Stimulated activated CD8-positive, alpha-beta memory T cell treated with anti-CD3 and anti-CD28 coated beads, Interleukin-2, amount 100 ng/mL, for 48 hours (primary cell): Measurements from ENCODE around the gene CDHR4.
"Not testable (repeated sequence)": the region's sequence is repeated elsewhere in the genome, so short reads cannot be mapped to it uniquely, and the experiment has no call there.

Source experiments
- DNase-seq, 2 donors: peaks; one replicate each; pipeline ENCODE4 v3.0.0-alpha.2; 2020; ENCODE audit warnings: low read depth in 2 of 2

Gene CDHR4

DNA sequence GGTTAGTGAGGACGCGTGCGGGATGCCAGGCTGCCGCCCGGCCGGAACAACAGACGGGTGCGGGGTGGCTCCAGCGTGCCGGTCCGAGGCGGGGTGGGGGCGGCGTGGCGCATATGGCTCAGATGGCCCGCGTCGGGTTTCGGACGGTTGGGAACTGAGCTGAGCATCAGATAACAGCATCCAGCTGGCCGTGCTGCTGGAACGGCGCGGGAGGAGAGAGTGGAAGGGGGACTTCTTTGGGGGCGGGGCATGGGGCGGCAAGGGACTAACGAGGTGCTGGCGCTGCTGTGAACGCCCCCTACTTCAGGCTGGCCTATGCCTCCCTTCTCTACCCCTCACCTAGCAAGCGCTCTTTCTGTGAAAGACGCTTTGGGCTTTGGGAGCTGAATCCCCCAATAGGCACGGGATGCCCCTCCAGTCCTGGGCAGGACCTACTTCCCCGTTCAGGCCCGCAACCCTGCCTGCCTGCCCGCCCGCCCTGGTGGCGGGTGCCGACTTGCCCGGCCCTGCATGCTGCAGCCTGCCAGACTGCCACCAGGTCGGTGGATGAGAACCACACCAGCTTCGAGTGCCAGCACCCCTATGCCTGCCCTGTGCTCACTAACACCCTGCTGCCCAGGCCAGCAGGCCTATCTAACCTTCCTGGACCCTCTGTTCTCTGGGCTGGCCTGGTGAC, 3.9 kb upstream of the CDHR4 start:
- peak in 1 of 2 donors; percentile 26 for DNase-seq

GRCh38 chr3:49802719-49803464, 3.2 kb upstream of the CDHR4 start, which contains the start of gene INKA1:
TSS of gene INKA1 (plus strand) at chr3:49803261. CDS start at chr3:49803393, 132 bp downstream.
- DNase-seq = peak; percentile 83

GRCh38 chr3:49801160-49801559, 1.5 kb upstream of the CDHR4 start:
- DNase-seq = no peak

GRCh38 chr3:49799105-49799504, 568 bp downstream of the CDHR4 start:
- DNase-seq = no peak

GRCh38 chr3:49794926-49795905, 4.5 kb downstream of the CDHR4 start:
- no peak for DNase-seq

- DNase-seq = no peak
Observed at GRCh38 chr3:49794431-49794830, 5.2 kb downstream of the CDHR4 start.

DNA sequence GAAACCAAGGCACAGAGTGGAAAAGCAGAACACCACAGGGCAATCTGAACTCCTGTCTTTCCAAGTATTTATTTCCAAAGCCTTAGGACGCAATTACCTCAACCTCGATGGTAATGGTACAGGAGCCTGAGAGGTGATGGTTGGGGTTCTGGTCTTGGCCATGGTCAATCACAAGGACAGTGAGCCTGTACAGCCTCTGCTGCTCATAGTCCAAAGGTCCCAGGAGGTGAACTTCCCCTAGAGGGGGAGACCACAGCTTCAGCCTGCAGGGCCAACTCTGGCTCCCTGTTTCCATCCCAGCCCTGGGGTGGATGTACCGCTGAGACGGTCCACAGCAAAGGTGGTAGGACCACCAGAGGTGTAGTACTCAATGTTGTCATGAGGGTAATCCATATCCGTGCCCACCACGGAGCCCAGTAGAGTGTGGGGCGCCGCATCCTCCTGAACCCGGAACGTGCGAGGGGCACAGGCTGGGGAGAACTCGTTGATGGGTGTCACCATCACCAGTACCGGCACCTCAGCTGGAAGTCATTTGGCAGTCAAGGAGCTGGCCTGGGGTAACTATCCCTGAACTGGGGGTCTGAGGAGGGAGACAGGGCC, 6.1 kb downstream of the CDHR4 start:
- DNase-seq = no peak

DNA sequence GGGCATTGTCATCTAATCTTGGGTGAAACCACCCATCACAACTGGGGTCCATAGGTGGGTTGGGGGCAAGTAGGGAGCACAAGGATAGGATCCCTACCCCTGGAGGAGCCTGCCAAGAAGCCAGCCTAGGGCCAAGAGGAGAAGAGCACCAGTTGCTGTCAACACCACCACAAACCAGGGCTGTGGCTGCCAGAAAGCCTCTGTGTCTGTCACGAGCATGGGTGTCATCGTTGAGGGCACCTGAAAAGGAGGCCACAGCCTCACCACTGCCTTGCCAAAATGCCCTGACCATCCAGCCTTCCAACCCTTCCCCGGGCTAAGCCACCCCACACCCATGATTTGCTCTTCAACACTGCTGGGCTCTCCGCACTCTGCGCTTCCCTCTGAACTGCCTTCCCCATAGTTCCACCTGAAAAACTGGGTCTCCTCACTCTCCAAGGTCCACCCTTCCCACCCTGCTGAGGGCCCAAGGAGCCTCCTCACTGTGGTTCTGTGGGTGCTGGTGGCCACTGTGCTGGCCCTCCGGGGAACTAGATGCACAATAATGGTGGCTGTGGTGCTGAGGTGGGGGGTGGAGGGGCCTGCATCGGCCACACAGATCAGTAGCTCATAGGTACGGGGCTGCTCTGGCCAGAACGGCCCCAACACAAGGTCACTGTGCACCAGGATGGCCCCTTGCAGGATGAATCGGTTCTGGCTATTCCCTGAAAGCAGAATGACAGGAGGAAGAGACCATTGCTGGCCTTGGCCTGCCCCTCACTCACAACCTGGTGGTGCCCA, 7.1 kb downstream of the CDHR4 start:
- no peak for DNase-seq

GRCh38 chr3:49791571-49791970, 8.1 kb downstream of the CDHR4 start:
- no peak for DNase-seq

GRCh38 chr3:49790626-49791411, 8.9 kb downstream of the CDHR4 start:
- no peak for DNase-seq

DNA sequence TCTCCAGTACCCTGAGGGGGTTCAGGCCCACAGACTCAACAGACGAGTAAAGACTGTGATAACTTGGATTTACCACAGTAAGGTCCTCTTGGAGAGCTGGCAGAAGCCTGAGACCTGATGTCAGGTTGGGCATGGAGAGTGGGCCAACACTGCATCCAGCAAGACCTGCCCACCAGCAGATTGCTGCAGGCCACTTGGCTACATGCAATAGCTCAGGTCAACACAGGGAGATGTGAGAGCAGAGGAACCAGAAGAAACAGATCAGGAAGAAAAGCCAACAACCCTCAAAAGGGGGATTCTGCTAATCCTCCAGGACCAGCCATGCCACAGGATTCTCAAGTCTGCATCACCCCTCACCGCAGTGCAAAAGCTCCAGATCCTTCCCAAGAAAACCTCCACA, 11.6 kb downstream of the CDHR4 start:
- no peak for DNase-seq

DNA sequence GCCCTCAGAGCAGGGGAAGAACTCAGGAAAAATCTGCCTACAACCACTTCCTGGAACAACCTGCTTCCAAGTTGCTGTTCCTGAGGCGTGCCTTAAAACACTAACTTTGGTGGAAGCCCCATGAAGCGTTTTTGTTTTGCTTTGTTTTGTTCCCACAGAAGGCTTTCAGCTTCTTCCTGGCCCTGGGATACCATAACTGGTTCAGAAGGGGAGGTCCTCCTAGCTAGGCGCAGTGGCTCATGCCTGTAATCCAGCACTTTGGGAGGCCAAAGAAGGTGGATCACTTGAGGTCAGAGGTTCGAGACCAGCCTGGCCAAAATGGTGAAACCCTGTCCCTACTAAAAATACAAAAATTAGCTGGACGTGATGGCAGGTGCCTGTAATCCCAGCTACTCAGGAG, 12.1 kb downstream of the CDHR4 start:
- DNase-seq = no peak

- DNase-seq = no peak
Observed at GRCh38 chr3:49787182-49787464, 12.6 kb downstream of the CDHR4 start.

GRCh38 chr3:49786357-49787181, 13.1 kb downstream of the CDHR4 start, which contains the start of gene IP6K1:
TSS of gene IP6K1 (minus strand) at chr3:49786542. CDS start at chr3:49748040, 38,502 bp downstream.
- peak; percentile 99 for DNase-seq

DNA sequence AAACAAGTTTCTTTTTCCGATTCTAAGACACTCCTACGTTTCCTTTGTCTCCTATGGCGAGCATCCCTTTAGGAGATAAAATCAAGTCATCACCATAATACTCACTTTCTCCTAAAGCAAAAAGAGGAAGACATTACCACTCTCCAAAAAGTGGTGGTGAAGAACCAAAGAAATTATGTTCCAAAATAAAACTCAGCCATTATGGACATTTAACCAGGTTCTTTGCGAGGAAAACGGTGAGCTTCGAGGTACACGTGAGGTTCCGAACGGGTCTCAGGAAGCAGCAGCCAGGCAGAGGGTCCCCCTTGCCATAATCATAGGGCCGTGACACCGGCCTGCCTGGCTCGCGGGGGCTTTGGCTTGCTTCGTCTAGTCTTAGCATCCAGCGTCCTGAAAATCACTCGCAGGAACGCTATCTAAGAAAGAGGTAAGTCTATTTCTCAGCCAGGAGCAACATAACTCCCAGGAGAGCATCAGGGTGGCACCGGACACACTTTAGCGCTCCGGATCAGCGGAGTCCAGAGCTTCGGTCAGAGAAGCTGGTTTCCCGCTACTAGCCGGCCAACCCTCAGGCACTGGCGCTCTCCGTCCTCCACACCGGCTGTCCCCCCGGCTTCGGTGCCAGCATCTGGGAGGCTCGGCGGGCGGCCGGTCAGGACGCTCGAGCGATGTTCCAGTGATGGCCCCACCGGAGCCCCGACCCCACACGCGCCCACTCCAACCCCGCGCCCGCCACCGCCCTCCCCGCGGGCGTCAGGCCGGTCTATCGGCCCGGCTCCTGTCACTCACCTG, 13.9 kb downstream of the CDHR4 start:
- DNase-seq = no peak

DNA sequence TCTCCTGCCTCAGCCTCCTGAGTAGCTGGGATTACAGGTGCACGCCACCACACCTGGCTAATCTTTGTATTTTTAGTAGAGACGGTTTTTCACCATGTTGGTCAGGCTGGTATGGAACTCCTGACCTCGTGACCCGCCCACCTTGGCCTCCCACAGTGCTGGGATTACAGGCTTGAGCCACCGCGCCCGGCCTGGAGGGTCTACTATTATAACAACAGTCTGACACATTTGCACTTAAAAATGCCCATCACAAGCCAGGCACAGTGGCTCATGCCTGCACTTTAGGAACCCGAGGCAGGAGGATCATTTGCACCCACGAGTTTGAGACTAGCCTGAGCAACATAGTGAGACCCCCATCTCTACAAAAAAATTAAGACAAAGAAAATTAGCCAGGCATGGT, 17.4 kb downstream of the CDHR4 start:
- DNase-seq = not testable (repeated sequence)

DNA sequence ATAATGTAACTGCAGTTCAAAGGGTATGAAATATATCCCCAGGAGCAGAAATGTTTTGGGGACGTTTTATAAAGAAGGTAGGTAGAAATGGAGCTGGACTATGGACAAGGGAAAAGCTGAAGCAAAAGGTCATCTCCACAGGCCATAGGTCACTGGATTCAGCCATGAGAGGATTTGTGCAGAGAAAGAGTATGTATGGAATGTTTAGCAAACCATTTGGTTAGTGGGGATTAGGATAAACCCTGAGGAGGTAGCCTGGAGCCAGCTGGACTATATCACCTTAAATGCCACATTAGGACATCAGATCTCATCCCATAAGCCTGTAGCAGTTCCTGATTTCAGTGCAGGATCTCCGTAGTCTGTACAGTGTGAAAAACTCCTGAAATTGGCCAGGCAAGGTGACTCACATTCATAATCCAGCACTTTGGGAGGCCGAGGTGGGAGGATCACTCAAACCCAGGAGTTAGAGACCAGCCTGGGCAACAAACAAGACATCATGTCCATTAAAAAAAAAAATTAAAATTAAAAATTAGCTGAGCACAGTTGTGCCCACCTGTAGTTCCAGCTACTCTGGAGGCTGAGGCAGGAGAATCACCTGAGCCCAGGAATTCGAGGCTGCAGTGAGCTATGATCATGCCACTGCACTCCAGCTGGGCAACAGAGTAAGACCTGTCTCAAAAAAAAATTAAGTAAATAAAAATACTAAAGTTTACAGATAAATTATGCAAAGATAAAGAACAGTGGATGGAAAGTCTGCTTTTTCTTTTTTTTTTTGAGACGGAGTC, 18.1 kb downstream of the CDHR4 start:
- DNase-seq = no peak

DNA sequence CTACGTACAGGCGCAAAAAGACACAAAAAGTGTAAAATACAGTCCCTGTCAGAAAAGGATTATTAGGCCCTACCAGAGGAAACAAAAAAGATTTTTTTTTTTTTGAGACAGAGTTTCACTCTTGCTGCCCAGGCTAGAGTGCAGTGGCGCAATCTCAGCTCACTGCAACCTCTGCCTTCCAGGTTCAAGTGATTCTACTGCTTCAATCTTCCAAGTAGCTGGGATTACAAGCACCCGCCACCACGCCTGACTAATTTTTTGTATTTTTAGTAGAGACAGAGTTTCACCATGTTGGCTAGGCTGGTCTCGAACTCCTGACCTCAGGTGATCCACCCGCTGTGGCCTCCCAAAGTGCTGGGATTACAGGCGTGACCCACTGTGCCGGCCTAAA, 18.7 kb downstream of the CDHR4 start:
- not testable (repeated sequence) for DNase-seq
